ENCODE results near the gene NDUFB4.

DNA sequence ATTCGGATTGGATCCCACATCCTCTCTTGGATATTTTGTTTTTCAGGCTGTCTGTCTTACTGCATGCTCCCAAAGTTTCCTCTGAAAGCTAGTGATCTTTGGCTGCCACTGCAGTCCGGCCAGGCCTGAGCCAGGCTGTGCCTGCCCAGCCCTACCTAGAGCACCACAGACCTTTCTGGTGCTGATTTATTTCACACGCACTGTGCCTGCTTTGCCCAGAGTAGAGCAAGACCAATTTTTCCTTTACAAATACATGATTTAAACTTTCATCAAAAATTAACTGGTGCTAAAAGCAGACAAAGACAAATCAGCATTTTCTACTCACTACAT is 28.0 kb upstream of the NDUFB4 start:
- TF ChIP-seq, protein P1, sequence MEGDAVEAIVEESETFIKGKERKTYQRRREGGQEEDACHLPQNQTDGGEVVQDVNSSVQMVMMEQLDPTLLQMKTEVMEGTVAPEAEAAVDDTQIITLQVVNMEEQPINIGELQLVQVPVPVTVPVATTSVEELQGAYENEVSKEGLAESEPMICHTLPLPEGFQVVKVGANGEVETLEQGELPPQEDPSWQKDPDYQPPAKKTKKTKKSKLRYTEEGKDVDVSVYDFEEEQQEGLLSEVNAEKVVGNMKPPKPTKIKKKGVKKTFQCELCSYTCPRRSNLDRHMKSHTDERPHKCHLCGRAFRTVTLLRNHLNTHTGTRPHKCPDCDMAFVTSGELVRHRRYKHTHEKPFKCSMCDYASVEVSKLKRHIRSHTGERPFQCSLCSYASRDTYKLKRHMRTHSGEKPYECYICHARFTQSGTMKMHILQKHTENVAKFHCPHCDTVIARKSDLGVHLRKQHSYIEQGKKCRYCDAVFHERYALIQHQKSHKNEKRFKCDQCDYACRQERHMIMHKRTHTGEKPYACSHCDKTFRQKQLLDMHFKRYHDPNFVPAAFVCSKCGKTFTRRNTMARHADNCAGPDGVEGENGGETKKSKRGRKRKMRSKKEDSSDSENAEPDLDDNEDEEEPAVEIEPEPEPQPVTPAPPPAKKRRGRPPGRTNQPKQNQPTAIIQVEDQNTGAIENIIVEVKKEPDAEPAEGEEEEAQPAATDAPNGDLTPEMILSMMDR (IDR thresholded peaks at IDR 0.05), result no peak
- no peak for TF ChIP-seq POLR2A (IDR thresholded peaks at IDR 0.05)
